Measurements from ENCODE around the gene MAML3.

- no peak for TF ChIP-seq GATA2 (IDR thresholded peaks at IDR 0.05; ENCODE audit: low read depth, low read length)
- no peak for TF ChIP-seq GATA3 (IDR thresholded peaks at IDR 0.05; ENCODE audit: low read depth, low read length)
Observed at GRCh38 chr4:140112576-140112975, 41.4 kb downstream of the MAML3 start.
